Body of pancreas (tissue), 4 donors: ENCODE data around the gene GALNTL6.

Experiments
- POLR2A ChIP-seq, 3 donors: fragments of 450-650 bp; IDR thresholded peaks; one replicate each; pipeline ENCODE4 v1.6.1; 2016; ENCODE audit warnings: antibody characterized with exemption in 3 of 3, mild to moderate bottlenecking in 2 of 3
- TF ChIP-seq, protein P1 (sequence below), 7 experiments: fragments of 450-650 bp in 4 of 7; fragments of 200-600 bp in 3 of 7; sonication (generic) in 3 of 7; IDR thresholded peaks; one replicate each; pipeline ENCODE4 v1.5.1; 2016 to 2019; ENCODE audit warnings: antibody characterized with exemption in 7 of 7

DNA sequence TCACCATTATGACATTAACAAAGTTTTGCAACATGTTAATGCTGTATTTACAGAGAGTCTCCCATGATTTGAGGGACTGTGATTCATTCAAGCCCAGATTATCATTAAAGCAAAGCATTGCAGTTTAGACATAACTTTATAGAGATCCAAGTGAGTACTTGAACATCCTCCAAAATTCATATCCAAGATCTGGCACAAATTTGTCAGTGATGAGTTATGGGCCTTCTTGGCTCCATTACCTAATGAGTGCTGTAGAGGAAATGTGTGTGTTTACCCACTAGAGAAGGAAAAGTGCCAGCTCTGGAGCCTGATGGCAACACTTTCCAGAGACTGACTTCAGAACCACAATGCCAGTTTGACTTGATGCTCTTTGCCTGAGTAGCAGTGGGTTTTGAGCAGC lies 432.3 kb downstream of the GALNTL6 start:
- TF ChIP-seq, protein P1, sequence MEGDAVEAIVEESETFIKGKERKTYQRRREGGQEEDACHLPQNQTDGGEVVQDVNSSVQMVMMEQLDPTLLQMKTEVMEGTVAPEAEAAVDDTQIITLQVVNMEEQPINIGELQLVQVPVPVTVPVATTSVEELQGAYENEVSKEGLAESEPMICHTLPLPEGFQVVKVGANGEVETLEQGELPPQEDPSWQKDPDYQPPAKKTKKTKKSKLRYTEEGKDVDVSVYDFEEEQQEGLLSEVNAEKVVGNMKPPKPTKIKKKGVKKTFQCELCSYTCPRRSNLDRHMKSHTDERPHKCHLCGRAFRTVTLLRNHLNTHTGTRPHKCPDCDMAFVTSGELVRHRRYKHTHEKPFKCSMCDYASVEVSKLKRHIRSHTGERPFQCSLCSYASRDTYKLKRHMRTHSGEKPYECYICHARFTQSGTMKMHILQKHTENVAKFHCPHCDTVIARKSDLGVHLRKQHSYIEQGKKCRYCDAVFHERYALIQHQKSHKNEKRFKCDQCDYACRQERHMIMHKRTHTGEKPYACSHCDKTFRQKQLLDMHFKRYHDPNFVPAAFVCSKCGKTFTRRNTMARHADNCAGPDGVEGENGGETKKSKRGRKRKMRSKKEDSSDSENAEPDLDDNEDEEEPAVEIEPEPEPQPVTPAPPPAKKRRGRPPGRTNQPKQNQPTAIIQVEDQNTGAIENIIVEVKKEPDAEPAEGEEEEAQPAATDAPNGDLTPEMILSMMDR (IDR thresholded peaks at IDR 0.05): no peak
- no peak for TF ChIP-seq POLR2A (IDR thresholded peaks at IDR 0.05)
